ENCODE data around the gene IQGAP3.

GRCh38 chr1:156618853-156619581 is 46.7 kb upstream of the IQGAP3 start, which contains the start of gene HAPLN2:
- TF ChIP-seq CTCF (conservative IDR thresholded peaks at IDR 0.05 in 1 of 2, IDR thresholded peaks at IDR 0.05 in 1 of 2; ENCODE audit: low read depth in 1 of 2, low read length in 2 of 2) (peak; percentile 21 to 45), EZH2 (IDR thresholded peaks at IDR 0.05; ENCODE audit: low read length, missing control alignments) (no peak)
